ENCODE results near the gene HK1.

HK1 gene

GRCh38 chr10:69335063-69335587 is 56.8 kb downstream of the HK1 start:
- Histone ChIP-seq H3K9ac (ENCODE audit: low read length) (no peak overlapping the region), H3K4me1 (ENCODE audit: control insufficient read depth, insufficient read depth, low read length) (peaks cover 30% of the 10 kb centered on the region), H3K4me3 (ENCODE audit: low read length) (no peak overlapping the region)

GRCh38 chr10:69335613-69336012 is 57.3 kb downstream of the HK1 start:
- Histone ChIP-seq H3K27me3 (ENCODE audit: control insufficient read depth, insufficient read depth, low read length) (no peaks in the 10 kb centered on the region), H3K27ac (ENCODE audit: low read depth, low read length) (no peak overlapping the region), H3K4me1 (ENCODE audit: control insufficient read depth, insufficient read depth, low read length) (peaks cover 30% of the 10 kb centered on the region), H3K9ac (ENCODE audit: low read length) (no peak overlapping the region), H3K4me3 (ENCODE audit: low read length) (no peak overlapping the region), H3K36me3 (ENCODE audit: control insufficient read depth, insufficient read depth, low read length) (no peaks in the 10 kb centered on the region)

More at GRCh38 chr10:69335063-69335587, 56.8 kb downstream of the HK1 start:
- Histone ChIP-seq H3K27me3 (ENCODE audit: control insufficient read depth, insufficient read depth, low read length) (no peaks in the 10 kb centered on the region), H3K27ac (ENCODE audit: low read depth, low read length) (peak overlapping the region; percentile 83), H3K36me3 (ENCODE audit: control insufficient read depth, insufficient read depth, low read length) (no peaks in the 10 kb centered on the region)

- Histone ChIP-seq H3K9ac (ENCODE audit: low read length) (no peak overlapping the region), H3K27me3 (ENCODE audit: control insufficient read depth, insufficient read depth, low read length) (no peaks in the 10 kb centered on the region), H3K4me3 (ENCODE audit: low read length) (no peak overlapping the region), H3K27ac (ENCODE audit: low read depth, low read length) (peak overlapping the region; percentile 0), H3K36me3 (ENCODE audit: control insufficient read depth, insufficient read depth, low read length) (no peaks in the 10 kb centered on the region), H3K4me1 (ENCODE audit: control insufficient read depth, insufficient read depth, low read length) (peaks cover 30% of the 10 kb centered on the region)
Measured at GRCh38 chr10:69336952-69337295, 58.6 kb downstream of the HK1 start.

- Histone ChIP-seq H3K27me3 (ENCODE audit: control insufficient read depth, insufficient read depth, low read length) (no peaks in the 10 kb centered on the region), H3K36me3 (ENCODE audit: control insufficient read depth, insufficient read depth, low read length) (no peaks in the 10 kb centered on the region), H3K27ac (ENCODE audit: low read depth, low read length) (peak overlapping the region; percentile 0), H3K4me1 (ENCODE audit: control insufficient read depth, insufficient read depth, low read length) (peaks cover 29% of the 10 kb centered on the region), H3K9ac (ENCODE audit: low read length) (no peak overlapping the region), H3K4me3 (ENCODE audit: low read length) (no peak overlapping the region)
Measured at GRCh38 chr10:69337296-69338132, 59.2 kb downstream of the HK1 start.

GRCh38 chr10:69338133-69338456 is 59.8 kb downstream of the HK1 start:
- Histone ChIP-seq H3K4me1 (ENCODE audit: control insufficient read depth, insufficient read depth, low read length) (peaks cover 23% of the 10 kb centered on the region), H3K4me3 (ENCODE audit: low read length) (no peak overlapping the region), H3K9ac (ENCODE audit: low read length) (no peak overlapping the region), H3K27me3 (ENCODE audit: control insufficient read depth, insufficient read depth, low read length) (no peaks in the 10 kb centered on the region), H3K36me3 (ENCODE audit: control insufficient read depth, insufficient read depth, low read length) (no peaks in the 10 kb centered on the region), H3K27ac (ENCODE audit: low read depth, low read length) (peak overlapping the region; percentile 0)

GRCh38 chr10:69338547-69339450 is 60.5 kb downstream of the HK1 start:
- H3K27ac ChIP-seq (ENCODE audit: low read depth, low read length) = peak overlapping the region; percentile 0
- no peaks in the 10 kb centered on the region for H3K27me3 ChIP-seq (ENCODE audit: control insufficient read depth, insufficient read depth, low read length)
- no peak overlapping the region for H3K4me3 ChIP-seq (ENCODE audit: low read length)
- H3K4me1 ChIP-seq (ENCODE audit: control insufficient read depth, insufficient read depth, low read length) = peaks cover 17% of the 10 kb centered on the region
- no peak overlapping the region for H3K9ac ChIP-seq (ENCODE audit: low read length)
- peaks cover under 1% of the 10 kb centered on the region for H3K36me3 ChIP-seq (ENCODE audit: control insufficient read depth, insufficient read depth, low read length)

GRCh38 chr10:69340695-69341094 is 62.4 kb downstream of the HK1 start:
- Histone ChIP-seq H3K4me1 (ENCODE audit: control insufficient read depth, insufficient read depth, low read length) (peaks cover 13% of the 10 kb centered on the region), H3K27me3 (ENCODE audit: control insufficient read depth, insufficient read depth, low read length) (no peaks in the 10 kb centered on the region), H3K36me3 (ENCODE audit: control insufficient read depth, insufficient read depth, low read length) (peaks cover 7% of the 10 kb centered on the region), H3K9ac (ENCODE audit: low read length) (no peak overlapping the region), H3K4me3 (ENCODE audit: low read length) (no peak overlapping the region), H3K27ac (ENCODE audit: low read depth, low read length) (no peak overlapping the region)

GRCh38 chr10:69343905-69344304 is 65.6 kb downstream of the HK1 start:
- Histone ChIP-seq H3K9ac (ENCODE audit: low read length) (no peak overlapping the region), H3K4me1 (ENCODE audit: control insufficient read depth, insufficient read depth, low read length) (peaks cover 2% of the 10 kb centered on the region), H3K27ac (ENCODE audit: low read depth, low read length) (no peak overlapping the region), H3K27me3 (ENCODE audit: control insufficient read depth, insufficient read depth, low read length) (no peaks in the 10 kb centered on the region), H3K4me3 (ENCODE audit: low read length) (no peak overlapping the region), H3K36me3 (ENCODE audit: control insufficient read depth, insufficient read depth, low read length) (peaks cover 7% of the 10 kb centered on the region)

- Histone ChIP-seq H3K27ac (ENCODE audit: low read depth, low read length) (no peak overlapping the region), H3K27me3 (ENCODE audit: control insufficient read depth, insufficient read depth, low read length) (no peaks in the 10 kb centered on the region), H3K4me3 (ENCODE audit: low read length) (no peak overlapping the region), H3K4me1 (ENCODE audit: control insufficient read depth, insufficient read depth, low read length) (no peaks in the 10 kb centered on the region), H3K9ac (ENCODE audit: low read length) (no peak overlapping the region), H3K36me3 (ENCODE audit: control insufficient read depth, insufficient read depth, low read length) (peaks cover 7% of the 10 kb centered on the region)
Measured at GRCh38 chr10:69344591-69345252, 66.4 kb downstream of the HK1 start.

- Histone ChIP-seq H3K9ac (ENCODE audit: low read length) (no peak overlapping the region), H3K4me3 (ENCODE audit: low read length) (no peak overlapping the region), H3K4me1 (ENCODE audit: control insufficient read depth, insufficient read depth, low read length) (no peaks in the 10 kb centered on the region), H3K27me3 (ENCODE audit: control insufficient read depth, insufficient read depth, low read length) (no peaks in the 10 kb centered on the region), H3K36me3 (ENCODE audit: control insufficient read depth, insufficient read depth, low read length) (peaks cover 7% of the 10 kb centered on the region), H3K27ac (ENCODE audit: low read depth, low read length) (no peak overlapping the region)
Measured at GRCh38 chr10:69345402-69345801, 67.1 kb downstream of the HK1 start.

- no peak overlapping the region for H3K4me3 ChIP-seq (ENCODE audit: low read length)
- H3K27me3 ChIP-seq (ENCODE audit: control insufficient read depth, insufficient read depth, low read length) = no peaks in the 10 kb centered on the region
- no peak overlapping the region for H3K27ac ChIP-seq (ENCODE audit: low read depth, low read length)
- peaks cover 7% of the 10 kb centered on the region for H3K36me3 ChIP-seq (ENCODE audit: control insufficient read depth, insufficient read depth, low read length)
- no peak overlapping the region for H3K9ac ChIP-seq (ENCODE audit: low read length)
- no peaks in the 10 kb centered on the region for H3K4me1 ChIP-seq (ENCODE audit: control insufficient read depth, insufficient read depth, low read length)
Measured at GRCh38 chr10:69345890-69346474, 67.7 kb downstream of the HK1 start.

- Histone ChIP-seq H3K27me3 (ENCODE audit: control insufficient read depth, insufficient read depth, low read length) (no peaks in the 10 kb centered on the region), H3K4me3 (ENCODE audit: low read length) (no peak overlapping the region), H3K9ac (ENCODE audit: low read length) (no peak overlapping the region), H3K36me3 (ENCODE audit: control insufficient read depth, insufficient read depth, low read length) (peaks cover 7% of the 10 kb centered on the region), H3K27ac (ENCODE audit: low read depth, low read length) (no peak overlapping the region), H3K4me1 (ENCODE audit: control insufficient read depth, insufficient read depth, low read length) (no peaks in the 10 kb centered on the region)
Measured at GRCh38 chr10:69346776-69347175, 68.5 kb downstream of the HK1 start.
